HEK293 (cell line): ENCODE results near the gene AMACR.

Source experiments
- PRDM10 ChIP-seq: fragments of 450-650 bp; formaldehyde crosslinking; IDR thresholded peaks from 2 replicates; pipeline ENCODE4 v1.5.1; 2016; ENCODE audit warnings: missing biosample characterization, missing genetic modification characterization
- SP2 ChIP-seq: fragments of 450-650 bp; formaldehyde crosslinking; IDR thresholded peaks from 2 replicates; pipeline ENCODE4 v1.5.1; 2016; ENCODE audit warnings: missing biosample characterization, missing genetic modification characterization
- TCF7L2 ChIP-seq: IDR thresholded peaks from 2 replicates; pipeline ENCODE4 v1.6.1; 2011; ENCODE audit warnings: low read depth, mild to moderate bottlenecking, inconsistent platforms, low read length, moderate library complexity, borderline replicate concordance
- ZBTB17 ChIP-seq: fragments of 450-650 bp; formaldehyde crosslinking; IDR thresholded peaks from 2 replicates; pipeline ENCODE4 v1.5.1; 2016; ENCODE audit warnings: missing biosample characterization, missing genetic modification characterization
- ZNF239 ChIP-seq: fragments of 450-650 bp; formaldehyde crosslinking; IDR thresholded peaks from 2 replicates; pipeline ENCODE4 v1.5.1; 2016; ENCODE audit warnings: missing biosample characterization, missing genetic modification characterization
- ZNF274 ChIP-seq, 2 experiments: fragments of 200-500 bp in 1 of 2; fragments of 450-650 bp in 1 of 2; sonication (Bioruptor generic) in 1 of 2; formaldehyde crosslinking in 1 of 2; IDR thresholded peaks; 2 replicates each; pipeline versions ENCODE4 v1.5.1 to v1.6.1; 2014 to 2016; ENCODE audit warnings: borderline replicate concordance in 1 of 2, inconsistent platforms in 1 of 2, low read length in 1 of 2, missing biosample characterization in 1 of 2, missing genetic modification characterization in 1 of 2
- ZNF404 ChIP-seq: fragments of 450-650 bp; formaldehyde crosslinking; IDR thresholded peaks from 2 replicates; pipeline ENCODE4 v1.5.1; 2017; ENCODE audit warnings: missing biosample characterization, missing genetic modification characterization
- ZNF580 ChIP-seq: fragments of 450-650 bp; formaldehyde crosslinking; IDR thresholded peaks from 2 replicates; pipeline ENCODE4 v1.5.1; 2016; ENCODE audit warnings: missing biosample characterization, missing genetic modification characterization
- TF ChIP-seq, protein P1 (sequence below): fragments of 450-650 bp; formaldehyde crosslinking; IDR thresholded peaks from 2 replicates; pipeline ENCODE4 v1.5.1; 2016; ENCODE audit warnings: missing biosample characterization, missing genetic modification characterization
- TF ChIP-seq, protein P2 (sequence below): fragments of 450-650 bp; formaldehyde crosslinking; IDR thresholded peaks from 2 replicates; pipeline ENCODE4 v1.5.1; 2016; ENCODE audit warnings: missing biosample characterization, missing genetic modification characterization

DNA sequence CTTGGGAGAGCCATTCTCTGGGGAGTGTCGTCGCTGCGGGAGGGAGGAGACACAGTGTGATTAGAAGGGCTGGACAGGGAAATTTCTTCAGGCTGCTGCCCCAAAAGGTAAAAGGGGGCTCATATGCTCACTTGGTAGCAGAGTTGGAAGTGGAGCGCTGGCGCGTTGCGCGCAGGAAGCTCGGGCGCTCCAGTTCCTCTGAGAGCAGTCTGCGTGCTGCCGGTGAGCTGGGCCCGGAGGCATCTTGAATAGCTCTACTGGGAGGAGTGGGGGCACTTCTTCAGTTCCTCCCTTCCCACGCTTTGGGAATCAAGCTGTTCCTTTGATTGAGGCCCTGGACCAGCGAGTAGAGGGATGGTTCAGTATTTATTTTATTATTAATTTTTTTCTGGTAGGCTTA lies 69.0 kb downstream of the AMACR start:
- TF ChIP-seq ZNF239 (tag by site-specific recombination) (no peak), PRDM10 (tag by site-specific recombination) (no peak), ZNF580 (tag by site-specific recombination) (no peak), ZNF274 (IDR thresholded peaks at IDR 0.05; ENCODE audit: low read length) (no peak), ZNF274 (tag by site-specific recombination; IDR thresholded peaks at IDR 0.05; ENCODE audit: borderline replicate concordance) (no peak), SP2 (tag by site-specific recombination) (no peak), TCF7L2 (no peak), ZBTB17 (tag by site-specific recombination) (no peak), ZNF404 (no peak)
- TF ChIP-seq, protein P1, sequence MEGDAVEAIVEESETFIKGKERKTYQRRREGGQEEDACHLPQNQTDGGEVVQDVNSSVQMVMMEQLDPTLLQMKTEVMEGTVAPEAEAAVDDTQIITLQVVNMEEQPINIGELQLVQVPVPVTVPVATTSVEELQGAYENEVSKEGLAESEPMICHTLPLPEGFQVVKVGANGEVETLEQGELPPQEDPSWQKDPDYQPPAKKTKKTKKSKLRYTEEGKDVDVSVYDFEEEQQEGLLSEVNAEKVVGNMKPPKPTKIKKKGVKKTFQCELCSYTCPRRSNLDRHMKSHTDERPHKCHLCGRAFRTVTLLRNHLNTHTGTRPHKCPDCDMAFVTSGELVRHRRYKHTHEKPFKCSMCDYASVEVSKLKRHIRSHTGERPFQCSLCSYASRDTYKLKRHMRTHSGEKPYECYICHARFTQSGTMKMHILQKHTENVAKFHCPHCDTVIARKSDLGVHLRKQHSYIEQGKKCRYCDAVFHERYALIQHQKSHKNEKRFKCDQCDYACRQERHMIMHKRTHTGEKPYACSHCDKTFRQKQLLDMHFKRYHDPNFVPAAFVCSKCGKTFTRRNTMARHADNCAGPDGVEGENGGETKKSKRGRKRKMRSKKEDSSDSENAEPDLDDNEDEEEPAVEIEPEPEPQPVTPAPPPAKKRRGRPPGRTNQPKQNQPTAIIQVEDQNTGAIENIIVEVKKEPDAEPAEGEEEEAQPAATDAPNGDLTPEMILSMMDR (tag by site-specific recombination): no peak
- TF ChIP-seq, protein P2, sequence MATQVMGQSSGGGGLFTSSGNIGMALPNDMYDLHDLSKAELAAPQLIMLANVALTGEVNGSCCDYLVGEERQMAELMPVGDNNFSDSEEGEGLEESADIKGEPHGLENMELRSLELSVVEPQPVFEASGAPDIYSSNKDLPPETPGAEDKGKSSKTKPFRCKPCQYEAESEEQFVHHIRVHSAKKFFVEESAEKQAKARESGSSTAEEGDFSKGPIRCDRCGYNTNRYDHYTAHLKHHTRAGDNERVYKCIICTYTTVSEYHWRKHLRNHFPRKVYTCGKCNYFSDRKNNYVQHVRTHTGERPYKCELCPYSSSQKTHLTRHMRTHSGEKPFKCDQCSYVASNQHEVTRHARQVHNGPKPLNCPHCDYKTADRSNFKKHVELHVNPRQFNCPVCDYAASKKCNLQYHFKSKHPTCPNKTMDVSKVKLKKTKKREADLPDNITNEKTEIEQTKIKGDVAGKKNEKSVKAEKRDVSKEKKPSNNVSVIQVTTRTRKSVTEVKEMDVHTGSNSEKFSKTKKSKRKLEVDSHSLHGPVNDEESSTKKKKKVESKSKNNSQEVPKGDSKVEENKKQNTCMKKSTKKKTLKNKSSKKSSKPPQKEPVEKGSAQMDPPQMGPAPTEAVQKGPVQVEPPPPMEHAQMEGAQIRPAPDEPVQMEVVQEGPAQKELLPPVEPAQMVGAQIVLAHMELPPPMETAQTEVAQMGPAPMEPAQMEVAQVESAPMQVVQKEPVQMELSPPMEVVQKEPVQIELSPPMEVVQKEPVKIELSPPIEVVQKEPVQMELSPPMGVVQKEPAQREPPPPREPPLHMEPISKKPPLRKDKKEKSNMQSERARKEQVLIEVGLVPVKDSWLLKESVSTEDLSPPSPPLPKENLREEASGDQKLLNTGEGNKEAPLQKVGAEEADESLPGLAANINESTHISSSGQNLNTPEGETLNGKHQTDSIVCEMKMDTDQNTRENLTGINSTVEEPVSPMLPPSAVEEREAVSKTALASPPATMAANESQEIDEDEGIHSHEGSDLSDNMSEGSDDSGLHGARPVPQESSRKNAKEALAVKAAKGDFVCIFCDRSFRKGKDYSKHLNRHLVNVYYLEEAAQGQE (tag by site-specific recombination): no peak
